Middle frontal gyrus (tissue), 1 donor: ENCODE measurements around the gene AIF1L.
"Not testable (repeated sequence)": the region's sequence is repeated elsewhere in the genome, so short reads cannot be mapped to it uniquely, and the experiment has no call there.

ENCODE experiments used
- DNase-seq: peaks from one replicate; pipeline ENCODE4 v3.0.0-alpha.2; 2015; ENCODE audit warnings: low spot score; ENCODE audit errors: extremely low spot score

The AIF1L gene

GRCh38 chr9:131097948-131098278, 1.6 kb downstream of the AIF1L start:
- DNase-seq, result no peak

- DNase-seq, result no peak
These were observed 2.2 kb downstream of the AIF1L start for GRCh38 chr9:131098391-131099101.

GRCh38 chr9:131099102-131099606, 2.8 kb downstream of the AIF1L start:
- no peak for DNase-seq

GRCh38 chr9:131099845-131100244, 3.5 kb downstream of the AIF1L start:
- not testable (repeated sequence) for DNase-seq

GRCh38 chr9:131100445-131100844, 4.1 kb downstream of the AIF1L start:
- DNase-seq, result no peak

- DNase-seq, result no peak
These were observed 5.1 kb downstream of the AIF1L start for GRCh38 chr9:131101207-131101964.

- no peak for DNase-seq
These were observed 6.7 kb downstream of the AIF1L start for GRCh38 chr9:131103024-131103423.

- DNase-seq, result no peak
These were observed 7.2 kb downstream of the AIF1L start for GRCh38 chr9:131103535-131103934.

GRCh38 chr9:131104016-131104740, 7.8 kb downstream of the AIF1L start:
- no peak for DNase-seq

GRCh38 chr9:131105952-131106351, 9.6 kb downstream of the AIF1L start:
- no peak for DNase-seq

- no peak for DNase-seq
These were observed 11.4 kb downstream of the AIF1L start for GRCh38 chr9:131107760-131108159.

GRCh38 chr9:131111186-131111853, 15.0 kb downstream of the AIF1L start:
- no peak for DNase-seq

GRCh38 chr9:131111854-131112311, 15.6 kb downstream of the AIF1L start:
- peak; percentile 79 for DNase-seq

- DNase-seq, result no peak
These were observed 16.2 kb downstream of the AIF1L start for GRCh38 chr9:131112374-131113154.

GRCh38 chr9:131113655-131114054, 17.3 kb downstream of the AIF1L start:
- no peak for DNase-seq

- DNase-seq, result no peak
These were observed 17.8 kb downstream of the AIF1L start for GRCh38 chr9:131114084-131114535.

GRCh38 chr9:131115360-131115742, 19.0 kb downstream of the AIF1L start:
- not testable (repeated sequence) for DNase-seq

GRCh38 chr9:131116281-131117120, 20.2 kb downstream of the AIF1L start:
- DNase-seq, result no peak

GRCh38 chr9:131117121-131117761, 20.9 kb downstream of the AIF1L start:
- DNase-seq, result no peak
